B cell (primary cell): ENCODE measurements around the gene CLDN6. TPM values are rescaled to one million over a fixed set of nuclear protein-coding genes. Genes with fewer than 3 reads are reported as not detected.

Experiments
- ATAC-seq: fragments of 200-7000 bp; cut with Tn5 transposase; one replicate; pipeline ENCODE4 v1.10.0; 2021; ENCODE audit warnings: low read depth, mild to moderate bottlenecking, moderate number of reproducible peaks, moderate library complexity
- CTCF ChIA-PET: fragments of 350-600 bp; sonication (Branson Sonifier 250); formaldehyde crosslinking; loops from one replicate; lab custom pipeline; 2021; ENCODE audit warnings: antibody characterized with exemption, inconsistent platforms; lab: Charles Lee
- POLR2A ChIA-PET: fragments of 350-600 bp; sonication (Branson Sonifier 250); formaldehyde crosslinking; loops from one replicate; lab custom pipeline; 2021; ENCODE audit warnings: antibody characterized with exemption; lab: Charles Lee
- DNase-seq: peaks from one replicate; pipeline ENCODE4 v3.0.0; 2013
- H2AFZ ChIP-seq: 2 replicates; pipeline ENCODE4 v1.6.1; 2012; ENCODE audit warnings: mild to moderate bottlenecking, low read depth, low read length; ENCODE audit not compliant: insufficient read depth, poor library complexity, severe bottlenecking
- H3K27ac ChIP-seq, 2 donors: 1 replicate in 1 of 2; 2 replicates in 1 of 2; pipeline ENCODE4 v1.5.1; 2012 to 2013; ENCODE audit warnings: low read length in 2 of 2, mild to moderate bottlenecking in 2 of 2, moderate library complexity in 1 of 2
- H3K27me3 ChIP-seq, 4 experiments: fragments of 200-600 bp in 1 of 4; sonication (generic) in 1 of 4; replicated peaks in 1 of 4; 1 replicate in 2 of 4; 2 replicates in 2 of 4; pipeline versions ENCODE4 v1.6.1 to v1.7.0; 2013 to 2016; ENCODE audit warnings: low read length in 3 of 4, mild to moderate bottlenecking in 2 of 4, mixed read lengths in 1 of 4, moderate library complexity in 1 of 4; ENCODE audit not compliant: insufficient read depth in 4 of 4, control insufficient read depth in 3 of 4; ENCODE audit errors: control extremely low read depth in 1 of 4
- H3K36me3 ChIP-seq, 2 experiments: replicated peaks in 1 of 2; 1 replicate in 1 of 2; 2 replicates in 1 of 2; pipeline versions ENCODE4 v1.6.1 to v1.7.1; 2013; ENCODE audit warnings: low read length in 1 of 2; ENCODE audit not compliant: insufficient read depth in 2 of 2, control insufficient read depth in 1 of 2; ENCODE audit errors: control extremely low read depth in 1 of 2, extremely low read depth in 1 of 2
- H3K4me1 ChIP-seq, 2 donors: fragments of 200-600 bp in 1 of 2; sonication (generic) in 1 of 2; 1 replicate in 1 of 2; 2 replicates in 1 of 2; pipeline versions ENCODE4 v1.5.1 to v1.6.1; 2013 to 2017; ENCODE audit warnings: low read length in 2 of 2; ENCODE audit not compliant: control insufficient read depth in 2 of 2, insufficient read depth in 2 of 2
- H3K4me2 ChIP-seq: replicated peaks from 2 replicates; pipeline ENCODE3; 2012; ENCODE audit warnings: mild to moderate bottlenecking, low read depth, low read length; ENCODE audit not compliant: poor library complexity, severe bottlenecking
- H3K4me3 ChIP-seq, 5 experiments: fragments of 200-600 bp in 1 of 5; sonication (generic) in 1 of 5; 1 replicate in 3 of 5; 2 replicates in 2 of 5; pipeline versions ENCODE4 v1.5.1 to v1.7.0; 2011 to 2016; ENCODE audit warnings: low read length in 4 of 5, mild to moderate bottlenecking in 4 of 5, low read depth in 2 of 5, control low read depth in 1 of 5, moderate library complexity in 1 of 5; ENCODE audit not compliant: insufficient read depth in 1 of 5; ENCODE audit errors: control extremely low read depth in 1 of 5, extremely low read depth in 1 of 5
- H3K79me2 ChIP-seq: fragments of 200-600 bp; sonication (generic); one replicate; pipeline ENCODE4 v1.6.0; 2016; ENCODE audit warnings: low read length; ENCODE audit not compliant: control insufficient read depth, insufficient read depth
- H3K9ac ChIP-seq: fragments of 200-600 bp; sonication (generic); 2 replicates; pipeline ENCODE4 v1.6.1; 2017; ENCODE audit warnings: mild to moderate bottlenecking, low read length, moderate library complexity
- H3K9me3 ChIP-seq, 3 donors: one replicate each; pipeline versions ENCODE4 v1.6.1 to v1.7.1; 2013; ENCODE audit warnings: low read length in 2 of 3; ENCODE audit not compliant: control insufficient read depth in 2 of 3, insufficient read depth in 1 of 3; ENCODE audit errors: control extremely low read depth in 1 of 3
- H4K20me1 ChIP-seq: 2 replicates; pipeline ENCODE4 v1.6.0; 2012; ENCODE audit warnings: mild to moderate bottlenecking, low read length; ENCODE audit not compliant: insufficient read depth, control insufficient read depth, poor library complexity, severe bottlenecking
- H3K27ac Mint-ChIP-seq: one replicate; pipeline ENCODE4 v1.8.0; 2021; ENCODE audit warnings: mixed read lengths
- H3K27me3 Mint-ChIP-seq: one replicate; pipeline ENCODE4 v1.8.0; 2021; ENCODE audit warnings: mixed read lengths
- H3K4me1 Mint-ChIP-seq: one replicate; pipeline ENCODE4 v1.8.0; 2021; ENCODE audit warnings: mixed read lengths
- H3K4me3 Mint-ChIP-seq: one replicate; pipeline ENCODE4 v1.8.0; 2021; ENCODE audit warnings: mixed read lengths
- H3K9me3 Mint-ChIP-seq: one replicate; pipeline ENCODE4 v1.8.0; 2022; ENCODE audit warnings: mixed read lengths; ENCODE audit not compliant: insufficient read depth
- EZH2 ChIP-seq: IDR thresholded peaks from 2 replicates; pipeline ENCODE4 v1.6.1; 2012; ENCODE audit warnings: borderline replicate concordance, low read depth, mild to moderate bottlenecking, moderate library complexity, low read length; ENCODE audit not compliant: insufficient read depth, poor library complexity, severe bottlenecking
- WGBS: methylation state at CpG from one replicate; pipeline ENCODE4 v1.1.5; 2013; ENCODE audit warnings: missing lambda C conversion rate; ENCODE audit not compliant: insufficient coverage; 5-methylcytosine and 5-hydroxymethylcytosine counted together
- intact Hi-C: fragments of 100-400 bp; cut with micrococcal nuclease; formaldehyde crosslinking; loops from one replicate; pipeline ENCODE4 v1.10.0; 2022
- polyA plus RNA-seq: library from polyadenylated mRNA; depleted of rRNA; stranded (reverse); fragments of >200 nt; gene quantifications from 2 replicates; pipeline ENCODE4 v1.2.3, GENCODE V29; 2012
- total RNA-seq, 2 donors: library from RNA; stranded (reverse); fragments of 120-200 nt in 1 of 2; gene quantifications; 1 replicate in 1 of 2; 2 replicates in 1 of 2; pipeline versions ENCODE4 v1.2.3 to v1.2.4, GENCODE V29; 2013 to 2022
- TF ChIP-seq, protein P1 (sequence below): fragments of 200-600 bp; IDR thresholded peaks from one replicate; pipeline ENCODE4 v1.8.0; 2022; ENCODE audit warnings: antibody characterized with exemption, mild to moderate bottlenecking

Gene CLDN6
- total and polyA plus RNA-seq, 2 donors (not counting 1 experiment from before 2014, with no cell fraction given): not detected

DNA sequence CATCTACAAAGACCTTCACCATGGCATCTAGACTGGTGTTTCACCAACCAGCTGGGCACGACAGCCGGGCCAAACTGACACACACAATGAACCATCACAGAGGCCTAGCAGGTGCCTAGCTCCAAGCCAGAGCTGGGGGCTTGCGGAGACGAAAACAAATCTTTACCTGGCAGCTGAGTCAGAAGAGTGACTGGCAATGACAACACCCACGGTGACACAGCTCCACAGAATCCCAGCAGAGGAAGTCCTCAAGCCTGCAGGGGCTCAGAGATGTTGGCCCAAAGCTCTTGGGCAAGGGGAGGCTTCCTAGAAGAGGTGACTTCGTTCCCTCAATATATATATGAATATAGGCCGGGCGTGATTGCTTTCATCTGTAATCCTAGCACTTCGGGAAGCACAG lies 33.5 kb upstream of the CLDN6 start:
- H3K4me1 ChIP-seq: peaks cover 15 to 16% of the 10 kb centered on the region in 2 donors
- no peak overlapping the region for H2AFZ ChIP-seq
- peak overlapping the region in 1 of 5 experiments; percentile 34 for H3K4me3 ChIP-seq
- no peak for DNase-seq
- no peak overlapping the region for H3K27ac Mint-ChIP-seq
- no peaks in the 10 kb centered on the region for H3K79me2 ChIP-seq
- intact Hi-C loops: no loop called here
- H3K27me3 Mint-ChIP-seq: peaks cover 11% of the 10 kb centered on the region
- H4K20me1 ChIP-seq: no peaks in the 10 kb centered on the region
- TF ChIP-seq, protein P1, sequence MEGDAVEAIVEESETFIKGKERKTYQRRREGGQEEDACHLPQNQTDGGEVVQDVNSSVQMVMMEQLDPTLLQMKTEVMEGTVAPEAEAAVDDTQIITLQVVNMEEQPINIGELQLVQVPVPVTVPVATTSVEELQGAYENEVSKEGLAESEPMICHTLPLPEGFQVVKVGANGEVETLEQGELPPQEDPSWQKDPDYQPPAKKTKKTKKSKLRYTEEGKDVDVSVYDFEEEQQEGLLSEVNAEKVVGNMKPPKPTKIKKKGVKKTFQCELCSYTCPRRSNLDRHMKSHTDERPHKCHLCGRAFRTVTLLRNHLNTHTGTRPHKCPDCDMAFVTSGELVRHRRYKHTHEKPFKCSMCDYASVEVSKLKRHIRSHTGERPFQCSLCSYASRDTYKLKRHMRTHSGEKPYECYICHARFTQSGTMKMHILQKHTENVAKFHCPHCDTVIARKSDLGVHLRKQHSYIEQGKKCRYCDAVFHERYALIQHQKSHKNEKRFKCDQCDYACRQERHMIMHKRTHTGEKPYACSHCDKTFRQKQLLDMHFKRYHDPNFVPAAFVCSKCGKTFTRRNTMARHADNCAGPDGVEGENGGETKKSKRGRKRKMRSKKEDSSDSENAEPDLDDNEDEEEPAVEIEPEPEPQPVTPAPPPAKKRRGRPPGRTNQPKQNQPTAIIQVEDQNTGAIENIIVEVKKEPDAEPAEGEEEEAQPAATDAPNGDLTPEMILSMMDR: no peak
- TF ChIP-seq EZH2: no peak
- H3K4me1 Mint-ChIP-seq: peaks cover 19% of the 10 kb centered on the region
- H3K36me3 ChIP-seq: no peaks in the 10 kb centered on the region
- peaks cover 0 to 8% (median 0%) of the 10 kb centered on the region in 3 donors for H3K9me3 ChIP-seq
- POLR2A ChIA-PET: no interaction called here
- peaks cover 0 to 32% (median 16%) of the 10 kb centered on the region in 4 experiments for H3K27me3 ChIP-seq
- ATAC-seq: no peak
- H3K9me3 Mint-ChIP-seq: no peaks in the 10 kb centered on the region
- WGBS: 66% methylated on average over 5 of the region's 9 CpGs
- no peak overlapping the region for H3K4me2 ChIP-seq
- no peak overlapping the region for H3K4me3 Mint-ChIP-seq
- H3K9ac ChIP-seq: no peak overlapping the region
- CTCF ChIA-PET: interaction anchor here (1.0 kb wide), 1 partner anchor 78 kb away, joined by 6 read pairs; no protein-coding TSS in a partner anchor
- H3K27ac ChIP-seq: no peak overlapping the region

DNA sequence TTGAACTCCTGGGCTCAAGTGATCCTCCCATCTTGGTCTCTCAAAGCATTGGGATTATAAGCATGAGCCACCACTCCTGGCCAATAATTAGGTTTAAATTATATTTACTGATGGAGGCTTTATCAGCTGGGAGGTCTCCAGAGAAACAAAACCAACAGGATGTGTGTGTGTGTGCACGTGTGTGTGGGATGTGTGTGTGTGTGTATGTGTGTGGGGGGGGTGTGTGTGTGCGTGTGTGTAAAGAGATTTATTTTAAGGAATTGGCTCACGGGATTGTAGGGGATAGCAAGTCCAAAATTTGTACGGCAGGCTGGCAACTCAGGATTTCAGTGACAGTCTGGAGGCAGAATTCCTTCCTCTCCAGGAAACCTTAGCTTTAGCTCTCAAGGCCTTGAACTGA lies 33.0 kb upstream of the CLDN6 start:
- DNase-seq (no peak), ATAC-seq (no peak)
- Histone ChIP-seq H4K20me1 (no peaks in the 10 kb centered on the region), H3K4me1 (peaks cover 19% of the 10 kb centered on the region in 2 donors), H3K9ac (no peak overlapping the region), H3K36me3 (no peaks in the 10 kb centered on the region), H3K27ac (no peak overlapping the region), H3K9me3 (peaks cover 0 to 8% (median 0%) of the 10 kb centered on the region in 3 donors), H2AFZ (no peak overlapping the region), H3K4me3 (peak overlapping the region in 1 of 5 experiments; percentile 34), H3K27me3 (peaks cover 0 to 36% (median 18%) of the 10 kb centered on the region in 4 experiments), H3K79me2 (no peaks in the 10 kb centered on the region), H3K4me2 (no peak overlapping the region)
- CTCF ChIA-PET: interaction anchor here (0.6 to 1.4 kb wide), 3 partner anchors 23 to 609 kb away, joined by 3 to 6 read pairs (median 3); no protein-coding TSS in a partner anchor
- Mint-ChIP-seq H3K4me1 (peaks cover 19% of the 10 kb centered on the region), H3K9me3 (no peaks in the 10 kb centered on the region), H3K27ac (no peak overlapping the region), H3K4me3 (no peak overlapping the region), H3K27me3 (peaks cover 11% of the 10 kb centered on the region)
- POLR2A ChIA-PET: no interaction called here
- 0% methylated on average over 1 of the region's 4 CpGs for WGBS
- intact Hi-C loops: no loop called here
- TF ChIP-seq EZH2: no peak
- TF ChIP-seq, protein P1: no peak
